Measurements from ENCODE around the gene ISL2.
A peak's percentile ranks its signal among the peaks of the same experiment; 100 is the strongest.

- peak in 1 of 3 donors; percentile 23 for TF ChIP-seq CTCF (IDR thresholded peaks at IDR 0.05)
- no peak for TF ChIP-seq POLR2A (IDR thresholded peaks at IDR 0.05)
Observed at GRCh38 chr15:76330080-76330680, 6.4 kb upstream of the ISL2 start.
